GM23338 (cell line): ENCODE data around the gene ELAVL3.

Source experiments
- EZH2 ChIP-seq: fragments of 200-600 bp; sonication (generic); IDR thresholded peaks from one replicate; pipeline ENCODE4 v1.8.0; 2017; ENCODE audit warnings: antibody characterized with exemption, mild to moderate bottlenecking, low read depth; ENCODE audit not compliant: unreplicated experiment
- EZH2phosphoT487 ChIP-seq: fragments of 200-600 bp; sonication (generic); IDR thresholded peaks from one replicate; pipeline ENCODE4 v1.8.1; 2018; ENCODE audit warnings: antibody characterized with exemption; ENCODE audit not compliant: unreplicated experiment
- POLR2AphosphoS5 ChIP-seq: IDR thresholded peaks from 2 replicates; pipeline ENCODE4 v1.6.1; 2016; ENCODE audit warnings: antibody characterized with exemption, low read depth
- ZNF331 ChIP-seq: fragments of 250-450 bp; sonication (Bioruptor Pico); IDR thresholded peaks from 2 replicates; pipeline ENCODE4 v1.5.0; 2020; ENCODE audit warnings: low read depth, mild to moderate bottlenecking, moderate library complexity
- TF ChIP-seq, protein P1 (sequence below), 2 experiments: fragments of 200-600 bp in 1 of 2; sonication (generic) in 1 of 2; conservative IDR thresholded peaks; 2 replicates each; pipeline versions ENCODE4 v1.5.1 to v1.6.1; 2016 to 2017; ENCODE audit warnings: antibody characterized with exemption in 2 of 2, low read depth in 2 of 2, mild to moderate bottlenecking in 2 of 2, moderate library complexity in 1 of 2

- TF ChIP-seq POLR2AphosphoS5 = no peak
- TF ChIP-seq, protein P1, sequence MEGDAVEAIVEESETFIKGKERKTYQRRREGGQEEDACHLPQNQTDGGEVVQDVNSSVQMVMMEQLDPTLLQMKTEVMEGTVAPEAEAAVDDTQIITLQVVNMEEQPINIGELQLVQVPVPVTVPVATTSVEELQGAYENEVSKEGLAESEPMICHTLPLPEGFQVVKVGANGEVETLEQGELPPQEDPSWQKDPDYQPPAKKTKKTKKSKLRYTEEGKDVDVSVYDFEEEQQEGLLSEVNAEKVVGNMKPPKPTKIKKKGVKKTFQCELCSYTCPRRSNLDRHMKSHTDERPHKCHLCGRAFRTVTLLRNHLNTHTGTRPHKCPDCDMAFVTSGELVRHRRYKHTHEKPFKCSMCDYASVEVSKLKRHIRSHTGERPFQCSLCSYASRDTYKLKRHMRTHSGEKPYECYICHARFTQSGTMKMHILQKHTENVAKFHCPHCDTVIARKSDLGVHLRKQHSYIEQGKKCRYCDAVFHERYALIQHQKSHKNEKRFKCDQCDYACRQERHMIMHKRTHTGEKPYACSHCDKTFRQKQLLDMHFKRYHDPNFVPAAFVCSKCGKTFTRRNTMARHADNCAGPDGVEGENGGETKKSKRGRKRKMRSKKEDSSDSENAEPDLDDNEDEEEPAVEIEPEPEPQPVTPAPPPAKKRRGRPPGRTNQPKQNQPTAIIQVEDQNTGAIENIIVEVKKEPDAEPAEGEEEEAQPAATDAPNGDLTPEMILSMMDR (conservative IDR thresholded peaks at IDR 0.05; ENCODE audit: low read depth in 2 of 2) = no peak
- TF ChIP-seq ZNF331 (CRISPR knock-in tag) = no peak
- no peak for TF ChIP-seq EZH2
- no peak for TF ChIP-seq EZH2phosphoT487
Observed at GRCh38 chr19:11465600-11465999, 15.2 kb downstream of the ELAVL3 start.
